Measurements from ENCODE around the gene FREM2.

Gene FREM2

GRCh38 chr13:38898481-38898880, 211.6 kb downstream of the FREM2 start:
- no peak for DNase-seq (ENCODE audit: low spot score)

GRCh38 chr13:38899571-38899970, 212.7 kb downstream of the FREM2 start:
- no peak for DNase-seq (ENCODE audit: low spot score)

- DNase-seq (ENCODE audit: low spot score), result no peak
Observed at GRCh38 chr13:38900188-38900587, 213.3 kb downstream of the FREM2 start.

GRCh38 chr13:38902551-38902950, 215.7 kb downstream of the FREM2 start:
- no peak for DNase-seq (ENCODE audit: low spot score)

- no peak for DNase-seq (ENCODE audit: low spot score)
Observed at GRCh38 chr13:38905081-38905480, 218.2 kb downstream of the FREM2 start.

GRCh38 chr13:38905861-38906260, 219.0 kb downstream of the FREM2 start:
- DNase-seq (ENCODE audit: low spot score), result no peak

- no peak for DNase-seq (ENCODE audit: low spot score)
Observed at GRCh38 chr13:38908574-38908973, 221.7 kb downstream of the FREM2 start.

GRCh38 chr13:38914070-38914469, 227.2 kb downstream of the FREM2 start:
- no peak for DNase-seq (ENCODE audit: low spot score)

- no peak for DNase-seq (ENCODE audit: low spot score)
Observed at GRCh38 chr13:38921081-38921480, 234.2 kb downstream of the FREM2 start.

GRCh38 chr13:38922170-38922569, 235.3 kb downstream of the FREM2 start:
- DNase-seq (ENCODE audit: low spot score), result no peak

- DNase-seq (ENCODE audit: low spot score), result no peak
Observed at GRCh38 chr13:38933786-38934185, 246.9 kb downstream of the FREM2 start.

All from hematopoietic multipotent progenitor cell treated with erythropoietin and hydrocortisone succinate and interleukin-3 and kit ligand, for 17 days (in vitro differentiated cells).